Activated CD4-positive, alpha-beta memory T cell treated with anti-CD3 and anti-CD28 coated beads, Interleukin-2, amount 10 ng/mL, durations not matched to agents 7 days and 5 days (primary cell): ENCODE measurements around the gene MN1. TPM values are rescaled to one million over a fixed set of nuclear protein-coding genes. Genes with fewer than 3 reads are reported as not detected.

Experiments
- CTCF ChIA-PET: fragments of 350-600 bp; sonication (Branson Sonifier 250); formaldehyde crosslinking; loops from one replicate; lab custom pipeline; 2021; ENCODE audit warnings: antibody characterized with exemption, inconsistent platforms; lab: Charles Lee
- POLR2A ChIA-PET: fragments of 350-600 bp; sonication (Branson Sonifier 250); formaldehyde crosslinking; loops from one replicate; lab custom pipeline; 2021; ENCODE audit warnings: antibody characterized with exemption; lab: Charles Lee
- DNase-seq: peaks from one replicate; pipeline ENCODE4 v3.0.0-alpha.2; 2020
- H3K27ac Mint-ChIP-seq: one replicate; pipeline ENCODE4 v1.8.0; 2021; ENCODE audit warnings: mild to moderate bottlenecking, mixed read lengths
- H3K27me3 Mint-ChIP-seq: one replicate; pipeline ENCODE4 v1.8.0; 2021; ENCODE audit warnings: mixed read lengths
- H3K36me3 Mint-ChIP-seq: one replicate; pipeline ENCODE4 v1.8.0; 2021; ENCODE audit warnings: low read depth, mixed read lengths
- H3K4me1 Mint-ChIP-seq: one replicate; pipeline ENCODE4 v1.8.0; 2021; ENCODE audit warnings: mixed read lengths
- H3K4me3 Mint-ChIP-seq: one replicate; pipeline ENCODE4 v1.8.0; 2021; ENCODE audit warnings: mild to moderate bottlenecking, mixed read lengths
- H3K9me3 Mint-ChIP-seq: one replicate; pipeline ENCODE4 v1.8.0; 2021; ENCODE audit warnings: mixed read lengths
- total RNA-seq, 2 experiments: library from RNA; stranded (reverse); gene quantifications; one replicate each; pipeline ENCODE4 v1.2.3, GENCODE V29; 2021

The MN1 gene
- total RNA-seq, 2 experiments from 2014 or later, result 0.35 to 0.40 TPM

- ChIA-PET POLR2A (no interaction called here), CTCF (no interaction called here)
- Mint-ChIP-seq H3K4me1 (peaks cover 9% of the 10 kb centered on the region), H3K27ac (no peak overlapping the region), H3K27me3 (peaks cover 27% of the 10 kb centered on the region), H3K9me3 (no peaks in the 10 kb centered on the region), H3K4me3 (peak overlapping the region; percentile 59), H3K36me3 (no peaks in the 10 kb centered on the region)
- DNase-seq, result peak; percentile 19
These were observed 347 bp downstream of the MN1 start for GRCh38 chr22:27801202-27801615.

DNA sequence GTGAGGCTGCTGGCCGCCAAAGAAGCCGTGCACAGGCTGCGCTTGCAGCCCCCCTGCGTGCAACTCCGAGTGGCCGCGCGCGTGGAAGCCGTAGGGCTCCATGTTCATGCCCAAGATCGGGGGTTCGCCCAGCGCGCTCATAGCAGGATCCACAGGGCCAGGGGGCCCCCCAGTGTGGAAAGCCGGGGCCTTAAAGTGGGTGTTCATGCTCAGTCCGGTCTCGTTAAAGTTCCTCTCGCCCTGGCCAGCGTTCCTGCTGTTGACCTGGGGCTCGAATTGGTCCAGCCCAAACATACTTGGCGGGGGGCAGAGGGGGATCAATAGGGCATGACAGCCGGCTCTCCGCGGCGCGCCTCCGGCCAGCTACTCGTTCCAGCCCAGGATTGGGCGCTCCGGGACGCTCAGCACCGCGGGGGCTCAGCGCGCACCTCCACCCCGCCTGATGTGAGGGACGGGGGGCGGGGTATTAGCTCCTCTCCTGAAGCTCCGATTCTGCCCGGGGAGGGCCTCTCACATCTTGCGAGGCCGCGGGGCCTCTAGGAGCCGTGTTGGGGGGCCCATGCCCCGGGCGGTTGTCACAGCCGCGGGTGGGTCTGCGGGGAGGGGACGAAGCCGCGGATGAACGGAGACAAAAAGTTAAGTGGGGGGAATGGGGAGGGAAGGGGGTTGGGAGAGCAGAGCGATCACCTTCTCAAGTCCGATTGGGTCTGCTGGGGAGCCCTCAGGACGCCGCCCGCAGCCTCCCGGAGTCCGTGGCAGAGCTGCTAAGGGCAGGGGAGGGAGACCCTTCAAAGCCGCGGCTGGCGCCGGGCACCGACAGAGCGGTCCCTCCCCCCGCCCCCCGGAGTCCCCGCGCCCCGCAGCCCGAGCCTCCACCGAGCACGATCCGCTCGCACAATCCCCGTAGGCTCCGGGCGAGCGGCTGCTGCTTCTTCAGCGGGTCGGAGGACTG lies 1.0 kb downstream of the MN1 start:
- peaks cover 9% of the 10 kb centered on the region for H3K4me1 Mint-ChIP-seq
- DNase-seq, result no peak
- ChIA-PET POLR2A (no interaction called here), CTCF (interaction anchor here (0.7 kb wide), 1 partner anchor 135 kb away, joined by 3 read pairs; no protein-coding TSS in a partner anchor)
- no peaks in the 10 kb centered on the region for H3K36me3 Mint-ChIP-seq
- H3K27me3 Mint-ChIP-seq, result peaks cover 27% of the 10 kb centered on the region
- H3K9me3 Mint-ChIP-seq, result no peaks in the 10 kb centered on the region
- H3K4me3 Mint-ChIP-seq, result peak overlapping the region; percentile 59
- no peak overlapping the region for H3K27ac Mint-ChIP-seq

DNA sequence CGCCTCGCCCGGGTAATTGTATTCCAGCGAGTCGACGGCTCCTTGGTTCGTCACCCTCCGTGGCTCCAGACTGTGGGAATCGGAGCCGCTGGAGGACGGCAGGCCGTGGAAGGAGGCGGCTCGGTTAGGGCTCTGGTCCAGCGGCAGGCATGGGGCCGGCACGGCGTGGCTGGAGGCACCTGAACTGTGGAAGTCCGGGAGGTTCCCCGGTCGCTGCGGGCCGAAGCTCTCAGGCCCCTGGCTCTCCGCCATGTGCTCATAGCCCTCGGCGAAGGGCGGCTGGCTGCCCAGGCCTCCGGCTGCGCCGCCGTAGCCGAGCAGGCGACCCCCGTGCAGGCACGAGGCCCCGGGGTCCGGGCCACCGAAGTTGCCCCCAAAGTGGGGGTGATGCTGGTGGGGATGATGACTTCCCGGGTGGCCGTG lies 1.7 kb downstream of the MN1 start:
- no peaks in the 10 kb centered on the region for H3K9me3 Mint-ChIP-seq
- POLR2A ChIA-PET, result no interaction called here
- peaks cover 9% of the 10 kb centered on the region for H3K4me1 Mint-ChIP-seq
- H3K36me3 Mint-ChIP-seq, result no peaks in the 10 kb centered on the region
- H3K4me3 Mint-ChIP-seq, result no peak overlapping the region
- CTCF ChIA-PET, result no interaction called here
- DNase-seq, result no peak
- H3K27ac Mint-ChIP-seq, result no peak overlapping the region
- peaks cover 21% of the 10 kb centered on the region for H3K27me3 Mint-ChIP-seq

GRCh38 chr22:27799015-27799826 lies 2.3 kb downstream of the MN1 start:
- DNase-seq, result no peak
- ChIA-PET POLR2A (no interaction called here), CTCF (no interaction called here)
- peaks cover 7% of the 10 kb centered on the region for H3K4me1 Mint-ChIP-seq
- H3K4me3 Mint-ChIP-seq, result no peak overlapping the region
- peaks cover 17% of the 10 kb centered on the region for H3K27me3 Mint-ChIP-seq
- no peaks in the 10 kb centered on the region for H3K36me3 Mint-ChIP-seq
- no peak overlapping the region for H3K27ac Mint-ChIP-seq
- H3K9me3 Mint-ChIP-seq, result no peaks in the 10 kb centered on the region

- peaks cover 7% of the 10 kb centered on the region for H3K4me1 Mint-ChIP-seq
- ChIA-PET POLR2A (no interaction called here), CTCF (no interaction called here)
- no peaks in the 10 kb centered on the region for H3K9me3 Mint-ChIP-seq
- peaks cover 15% of the 10 kb centered on the region for H3K27me3 Mint-ChIP-seq
- no peak overlapping the region for H3K27ac Mint-ChIP-seq
- DNase-seq, result no peak
- no peak overlapping the region for H3K4me3 Mint-ChIP-seq
- H3K36me3 Mint-ChIP-seq, result no peaks in the 10 kb centered on the region
These were observed 3.0 kb downstream of the MN1 start for GRCh38 chr22:27798511-27799014.

DNA sequence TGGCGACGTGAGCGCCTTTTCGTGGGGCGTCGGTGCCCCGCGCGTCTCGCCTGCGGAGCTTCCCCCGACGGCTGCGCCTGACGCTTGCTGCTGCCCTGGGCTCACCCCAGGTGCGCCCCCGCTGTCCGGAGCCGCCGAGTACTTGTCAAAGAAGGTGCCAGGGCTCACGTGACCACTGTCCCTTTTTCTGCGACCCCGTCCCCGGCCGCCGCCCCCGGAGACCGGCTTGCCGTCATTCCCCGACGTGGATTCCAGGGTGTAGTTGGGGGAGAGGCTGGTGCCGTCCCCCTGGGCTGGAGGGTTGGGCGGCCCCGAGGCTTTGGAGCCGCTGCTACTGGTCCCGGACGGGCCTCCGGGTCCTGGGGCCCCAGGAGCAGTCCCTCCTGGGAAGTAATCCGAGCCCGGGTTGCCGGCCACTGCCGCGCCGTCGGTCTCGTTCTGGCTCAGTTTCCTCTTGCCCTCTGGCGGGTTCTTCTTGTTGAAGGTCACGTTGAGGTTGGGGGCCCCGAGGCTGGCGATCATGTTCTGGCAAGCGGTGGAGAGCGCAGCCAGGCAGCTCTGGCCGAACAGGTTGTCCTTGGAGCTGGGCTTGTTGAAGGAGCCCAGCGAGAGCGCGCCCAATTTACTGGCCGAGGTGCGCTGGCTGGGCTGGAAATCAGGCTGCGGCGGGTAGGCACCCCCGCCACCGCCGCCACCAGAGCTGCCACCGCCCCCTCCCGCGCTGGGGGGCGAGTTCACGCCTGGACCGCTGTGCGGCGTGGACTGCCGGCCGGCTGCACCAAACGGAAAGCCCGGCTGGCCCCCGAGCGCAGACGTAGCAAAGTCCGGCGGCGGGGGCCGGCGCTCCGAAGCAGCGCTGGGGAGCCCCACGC lies 3.8 kb downstream of the MN1 start:
- H3K36me3 Mint-ChIP-seq, result no peaks in the 10 kb centered on the region
- H3K27ac Mint-ChIP-seq, result no peak overlapping the region
- ChIA-PET CTCF (no interaction called here), POLR2A (no interaction called here)
- no peaks in the 10 kb centered on the region for H3K9me3 Mint-ChIP-seq
- peaks cover 12% of the 10 kb centered on the region for H3K27me3 Mint-ChIP-seq
- H3K4me3 Mint-ChIP-seq, result no peak overlapping the region
- peaks cover 6% of the 10 kb centered on the region for H3K4me1 Mint-ChIP-seq
- DNase-seq, result no peak

- CTCF ChIA-PET, result no interaction called here
- POLR2A ChIA-PET, result no interaction called here
- H3K36me3 Mint-ChIP-seq, result no peaks in the 10 kb centered on the region
These were observed 4.6 kb downstream of the MN1 start for GRCh38 chr22:27796829-27797519.

GRCh38 chr22:27795696-27796517 lies 5.6 kb downstream of the MN1 start:
- Mint-ChIP-seq H3K27ac (no peak overlapping the region), H3K9me3 (no peaks in the 10 kb centered on the region)

More at GRCh38 chr22:27796829-27797519, 4.6 kb downstream of the MN1 start:
- peaks cover 4% of the 10 kb centered on the region for H3K27me3 Mint-ChIP-seq
- DNase-seq, result no peak
- H3K9me3 Mint-ChIP-seq, result no peaks in the 10 kb centered on the region
- H3K27ac Mint-ChIP-seq, result no peak overlapping the region
- H3K4me1 Mint-ChIP-seq, result no peaks in the 10 kb centered on the region
- H3K4me3 Mint-ChIP-seq, result no peak overlapping the region

GRCh38 chr22:27795053-27795452 lies 6.5 kb downstream of the MN1 start:
- Mint-ChIP-seq H3K27me3 (peaks cover 4% of the 10 kb centered on the region), H3K27ac (no peak overlapping the region), H3K4me3 (no peak overlapping the region), H3K4me1 (no peaks in the 10 kb centered on the region), H3K36me3 (no peaks in the 10 kb centered on the region), H3K9me3 (no peaks in the 10 kb centered on the region)
- ChIA-PET CTCF (no interaction called here), POLR2A (no interaction called here)
- DNase-seq, result no peak

More at GRCh38 chr22:27795696-27796517, 5.6 kb downstream of the MN1 start:
- no peak overlapping the region for H3K4me3 Mint-ChIP-seq
- ChIA-PET POLR2A (no interaction called here), CTCF (no interaction called here)
- no peaks in the 10 kb centered on the region for H3K36me3 Mint-ChIP-seq
- no peak for DNase-seq
- H3K4me1 Mint-ChIP-seq, result no peaks in the 10 kb centered on the region
- H3K27me3 Mint-ChIP-seq, result peaks cover 4% of the 10 kb centered on the region

DNA sequence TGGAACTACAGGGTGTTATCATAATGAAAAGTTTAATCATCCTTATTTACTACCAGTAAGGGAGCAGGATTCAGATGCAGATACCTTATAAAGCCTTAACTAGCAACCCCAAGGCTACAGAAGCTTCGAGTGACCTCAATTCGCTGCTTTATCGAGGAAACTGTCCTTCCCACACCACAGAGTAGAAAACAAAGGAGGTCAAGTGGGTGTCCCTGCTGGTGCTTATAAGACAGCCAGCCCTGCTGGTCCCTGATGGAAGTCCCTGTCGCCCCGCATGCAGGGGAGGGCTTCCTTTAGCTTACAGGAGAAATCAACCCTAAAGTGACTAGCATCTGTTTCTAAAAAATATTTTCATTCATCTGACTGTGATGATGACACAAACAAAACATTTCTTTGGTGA lies 7.3 kb downstream of the MN1 start:
- Mint-ChIP-seq H3K4me1 (no peaks in the 10 kb centered on the region), H3K9me3 (no peaks in the 10 kb centered on the region), H3K27ac (no peak overlapping the region), H3K36me3 (no peaks in the 10 kb centered on the region), H3K4me3 (no peak overlapping the region), H3K27me3 (peaks cover 4% of the 10 kb centered on the region)
- DNase-seq, result no peak
- CTCF ChIA-PET, result no interaction called here
- POLR2A ChIA-PET, result no interaction called here

DNA sequence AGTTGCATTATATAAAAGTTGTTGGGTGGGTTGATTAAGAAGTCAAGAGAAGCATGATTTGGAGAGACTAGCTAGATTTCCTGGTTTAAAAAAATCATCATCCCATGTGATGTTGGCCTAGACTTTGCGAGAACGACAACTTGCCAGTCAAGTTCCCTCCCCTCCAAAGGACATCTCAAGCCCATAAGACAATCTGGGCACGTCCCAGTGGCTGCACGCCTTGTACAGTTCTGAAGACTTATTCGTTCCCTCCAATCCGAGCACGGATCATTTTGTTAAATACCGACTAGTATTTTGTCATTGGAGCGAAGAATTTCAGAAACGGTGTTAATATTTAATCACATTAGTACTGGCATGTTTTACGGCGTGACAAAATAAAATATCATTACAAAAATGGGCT lies 8.0 kb downstream of the MN1 start:
- Mint-ChIP-seq H3K36me3 (no peaks in the 10 kb centered on the region), H3K27me3 (peaks cover 2% of the 10 kb centered on the region), H3K27ac (no peak overlapping the region), H3K9me3 (no peaks in the 10 kb centered on the region), H3K4me3 (no peak overlapping the region), H3K4me1 (no peaks in the 10 kb centered on the region)
- CTCF ChIA-PET, result no interaction called here
- POLR2A ChIA-PET, result no interaction called here
- no peak for DNase-seq
